ENCODE results near the gene PSAPL1.

The PSAPL1 gene

DNA sequence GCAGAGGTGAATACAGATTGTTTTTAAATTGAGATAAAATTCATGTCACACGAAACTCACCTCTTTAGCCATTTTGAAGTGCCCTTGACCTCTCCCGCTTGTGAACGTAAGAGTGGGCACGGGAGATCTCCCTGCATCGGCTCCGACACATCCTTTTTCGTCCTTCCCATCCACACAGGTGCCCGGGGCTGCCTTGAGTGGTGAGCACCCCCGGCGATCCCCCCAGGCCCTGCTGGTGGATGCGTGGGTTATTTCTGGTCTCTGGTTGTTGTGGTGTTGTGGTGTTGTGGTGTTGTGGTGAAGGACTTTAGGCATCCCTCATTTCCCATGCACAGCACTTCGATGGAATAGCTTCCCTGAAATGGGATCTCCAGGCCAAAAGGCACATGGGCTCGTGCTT, 46.1 kb downstream of the PSAPL1 start:
- no peak overlapping the region for H3K4me3 ChIP-seq (ENCODE audit: low read length)
- TF ChIP-seq, protein P1, sequence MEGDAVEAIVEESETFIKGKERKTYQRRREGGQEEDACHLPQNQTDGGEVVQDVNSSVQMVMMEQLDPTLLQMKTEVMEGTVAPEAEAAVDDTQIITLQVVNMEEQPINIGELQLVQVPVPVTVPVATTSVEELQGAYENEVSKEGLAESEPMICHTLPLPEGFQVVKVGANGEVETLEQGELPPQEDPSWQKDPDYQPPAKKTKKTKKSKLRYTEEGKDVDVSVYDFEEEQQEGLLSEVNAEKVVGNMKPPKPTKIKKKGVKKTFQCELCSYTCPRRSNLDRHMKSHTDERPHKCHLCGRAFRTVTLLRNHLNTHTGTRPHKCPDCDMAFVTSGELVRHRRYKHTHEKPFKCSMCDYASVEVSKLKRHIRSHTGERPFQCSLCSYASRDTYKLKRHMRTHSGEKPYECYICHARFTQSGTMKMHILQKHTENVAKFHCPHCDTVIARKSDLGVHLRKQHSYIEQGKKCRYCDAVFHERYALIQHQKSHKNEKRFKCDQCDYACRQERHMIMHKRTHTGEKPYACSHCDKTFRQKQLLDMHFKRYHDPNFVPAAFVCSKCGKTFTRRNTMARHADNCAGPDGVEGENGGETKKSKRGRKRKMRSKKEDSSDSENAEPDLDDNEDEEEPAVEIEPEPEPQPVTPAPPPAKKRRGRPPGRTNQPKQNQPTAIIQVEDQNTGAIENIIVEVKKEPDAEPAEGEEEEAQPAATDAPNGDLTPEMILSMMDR (conservative IDR thresholded peaks at IDR 0.05; ENCODE audit: low read depth, low read length) = no peak
- DNase-seq (ENCODE audit: low read depth) = no peak

DNA sequence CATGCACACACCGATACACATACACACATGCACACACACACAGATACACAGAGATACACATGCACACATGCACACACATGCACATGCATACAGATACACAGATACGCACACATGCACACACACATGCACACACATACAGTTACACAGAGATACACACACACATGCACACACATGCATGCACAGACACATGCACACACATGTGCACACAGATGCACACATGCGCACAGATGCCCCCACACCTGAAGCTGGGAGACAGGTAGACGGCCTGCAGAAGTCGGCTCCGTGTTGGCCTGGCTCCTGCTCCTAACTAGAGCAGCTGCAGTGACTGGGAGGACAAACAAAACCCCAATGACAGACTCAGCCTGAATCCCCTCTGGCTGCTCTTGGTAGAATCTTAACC, 46.8 kb downstream of the PSAPL1 start:
- H3K4me3 ChIP-seq (ENCODE audit: low read length) = no peak overlapping the region
- TF ChIP-seq, protein P1 (conservative IDR thresholded peaks at IDR 0.05; ENCODE audit: low read depth, low read length) = no peak
- DNase-seq (ENCODE audit: low read depth) = no peak

DNA sequence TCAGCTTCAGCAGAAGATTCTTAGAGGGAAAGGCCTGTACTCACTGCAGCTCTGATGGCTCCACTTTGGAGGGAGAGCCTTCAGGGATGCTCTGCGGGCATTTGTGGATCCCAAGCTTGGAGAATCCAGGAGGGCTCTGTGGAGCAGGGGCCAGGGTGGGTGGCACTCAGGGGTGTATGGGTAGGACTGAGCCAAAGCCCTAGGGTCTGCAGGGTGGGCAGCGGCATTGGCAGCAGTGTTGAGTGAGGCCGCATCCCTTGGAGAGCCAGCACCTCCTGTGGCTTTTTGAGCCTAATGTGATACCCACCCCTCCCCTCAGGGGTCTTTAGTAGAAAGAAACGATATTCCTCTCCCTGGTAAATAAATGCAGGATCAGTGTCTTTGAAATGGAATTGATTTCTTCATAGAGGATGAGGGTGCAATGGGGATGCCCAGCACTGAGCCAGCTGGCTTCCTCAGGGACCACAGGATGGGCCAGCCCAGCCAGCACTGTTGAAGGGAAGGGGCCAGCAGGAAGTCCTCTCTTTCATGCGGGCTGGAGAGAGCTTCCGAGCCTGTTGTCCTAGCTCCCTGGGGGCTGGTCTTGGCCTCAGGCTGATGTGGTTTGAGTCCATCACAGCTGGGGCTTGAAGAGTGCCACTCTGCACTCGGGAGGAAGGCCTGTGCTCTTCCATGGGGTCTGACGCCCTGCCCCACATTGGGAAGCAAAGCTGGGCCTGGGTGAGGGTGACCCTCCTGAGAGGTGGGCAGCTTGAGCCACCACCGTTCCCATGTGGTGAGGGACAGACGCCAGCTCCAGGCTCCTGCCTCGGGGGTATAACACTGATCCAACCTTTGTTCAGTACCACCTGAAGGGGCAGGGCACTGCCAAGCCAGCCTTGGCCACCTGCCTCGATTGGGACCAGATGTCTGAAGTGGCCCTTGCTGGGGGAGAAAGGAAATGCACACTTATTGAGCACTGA, 49.5 kb downstream of the PSAPL1 start:
- DNase-seq (ENCODE audit: low read depth) = no peak
- no peak overlapping the region for H3K4me3 ChIP-seq (ENCODE audit: low read length)
- TF ChIP-seq, protein P1 (conservative IDR thresholded peaks at IDR 0.05; ENCODE audit: low read depth, low read length) = no peak

DNA sequence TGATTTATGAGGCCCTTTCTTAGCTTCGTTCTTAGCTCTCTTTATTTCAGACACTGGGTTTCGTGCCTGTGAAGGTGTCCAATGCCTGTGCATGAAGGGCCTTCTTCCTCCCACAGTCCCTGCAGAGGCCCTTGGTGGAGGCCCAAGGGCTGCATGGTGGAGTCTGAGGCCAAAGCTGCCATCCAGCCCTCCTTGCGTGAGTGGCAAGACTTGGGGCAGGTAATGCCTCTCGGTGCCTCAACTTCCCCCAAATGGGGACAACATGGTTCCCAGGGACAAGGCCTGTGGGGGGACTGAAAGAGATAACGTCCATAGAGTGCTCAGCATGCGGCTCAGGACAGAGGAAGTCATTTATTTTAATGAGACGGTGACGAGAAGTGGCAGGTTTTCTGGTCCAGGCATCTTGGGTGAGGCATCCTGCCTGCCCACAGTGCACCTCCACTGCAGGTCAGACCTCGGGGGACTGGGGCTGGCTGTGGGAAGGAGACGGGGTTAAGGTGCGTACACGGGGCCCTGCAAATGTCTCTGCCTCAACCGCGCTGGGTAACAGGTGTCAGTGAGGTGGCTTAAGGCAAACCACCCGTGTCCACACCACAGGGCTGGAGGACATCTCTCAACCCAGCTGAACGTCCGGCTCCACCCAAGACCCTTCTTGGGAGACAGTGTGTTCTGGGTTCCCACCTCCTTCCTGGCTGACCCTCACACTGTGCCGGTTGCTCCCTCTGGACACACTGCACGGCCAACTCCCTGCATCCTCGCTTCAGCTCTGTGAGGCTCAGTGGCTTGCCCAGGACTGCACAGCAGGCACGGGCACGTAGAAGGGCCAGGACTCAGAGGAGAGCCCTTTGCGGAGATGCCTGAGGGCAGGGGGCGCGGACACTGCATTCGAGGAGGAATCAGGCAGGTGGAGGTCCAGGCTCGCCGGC, 50.5 kb downstream of the PSAPL1 start:
- TF ChIP-seq, protein P1 (conservative IDR thresholded peaks at IDR 0.05; ENCODE audit: low read depth, low read length) = no peak
- H3K4me3 ChIP-seq (ENCODE audit: low read length) = no peak overlapping the region
- DNase-seq (ENCODE audit: low read depth) = no peak

DNA sequence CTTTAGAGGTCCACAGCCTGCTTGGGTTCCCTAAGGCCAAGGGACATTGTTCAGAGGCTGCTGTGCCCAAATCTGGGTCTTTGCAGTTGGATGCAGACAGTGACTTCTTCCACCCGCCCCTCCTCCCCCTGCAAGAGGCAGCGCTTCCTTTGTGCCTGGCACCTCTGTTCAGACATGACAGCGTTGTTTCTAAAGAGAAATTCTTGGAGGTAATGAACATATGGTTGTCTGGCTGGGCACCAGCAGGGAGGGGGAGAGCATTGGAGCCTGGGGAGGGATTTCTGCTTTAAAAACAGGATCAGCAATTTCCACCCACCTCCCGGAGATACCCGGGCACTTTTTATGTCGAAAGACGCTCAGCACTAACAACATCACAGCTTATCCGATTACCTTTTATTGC, 51.5 kb downstream of the PSAPL1 start:
- H3K4me3 ChIP-seq (ENCODE audit: low read length) = no peak overlapping the region
- TF ChIP-seq, protein P1 (conservative IDR thresholded peaks at IDR 0.05; ENCODE audit: low read depth, low read length) = no peak
- DNase-seq (ENCODE audit: low read depth) = no peak

DNA sequence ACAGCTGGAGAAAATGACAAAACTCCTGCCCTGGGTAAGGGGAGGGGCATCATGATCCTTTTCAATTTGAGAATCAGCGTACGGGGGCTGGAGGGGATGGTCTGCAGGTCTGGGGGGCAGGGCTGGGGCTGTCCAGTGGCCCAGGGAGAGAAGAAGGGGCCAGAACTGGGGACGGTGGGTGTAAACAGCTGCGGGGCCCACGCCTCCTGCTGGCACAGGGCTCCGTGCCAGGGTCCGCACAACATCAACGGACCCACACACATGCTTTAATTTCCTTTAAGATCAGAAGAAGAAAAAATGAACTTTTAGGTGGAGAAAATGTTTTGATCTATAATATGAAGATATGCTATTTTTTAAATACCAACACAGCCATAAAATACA, 52.1 kb downstream of the PSAPL1 start:
- TF ChIP-seq, protein P1 (conservative IDR thresholded peaks at IDR 0.05; ENCODE audit: low read depth, low read length) = no peak
- DNase-seq (ENCODE audit: low read depth) = no peak
- no peak overlapping the region for H3K4me3 ChIP-seq (ENCODE audit: low read length)
